ENCODE results near the gene DCDC2.

GRCh38 chr6:24139639-24140038, 218.2 kb downstream of the DCDC2 start:
- no peak for TF ChIP-seq CTCF (IDR thresholded peaks at IDR 0.05)
- TF ChIP-seq POLR2A (IDR thresholded peaks at IDR 0.05): no peak
- TF ChIP-seq EP300 (IDR thresholded peaks at IDR 0.05): no peak

All from tibial nerve (tissue), 4 donors.